ENCODE results near the gene RRM2. TPM values are rescaled to one million over a fixed set of nuclear protein-coding genes. Genes with fewer than 3 reads are reported as not detected.

Gene RRM2
- total RNA-seq, 4 donors from 2014 or later, result 6.7 to 139 (median 20.5) TPM

- Histone ChIP-seq H3K4me3 (no peak overlapping the region), H3K27ac (no peak overlapping the region), H3K9me3 (no peaks in the 10 kb centered on the region), H3K36me3 (no peaks in the 10 kb centered on the region), H3K27me3 (peaks cover 0 to 23% of the 10 kb centered on the region in 2 donors), H3K4me1 (peaks cover 0 to 23% (median 11%) of the 10 kb centered on the region in 4 donors)
- DNase-seq, result no peak
- no peak for TF ChIP-seq POLR2A (IDR thresholded peaks at IDR 0.05)
- no peak for TF ChIP-seq CTCF (IDR thresholded peaks at IDR 0.05)
Measured at GRCh38 chr2:10083046-10083445, 39.5 kb upstream of the RRM2 start.

GRCh38 chr2:10083692-10084211 lies 38.8 kb upstream of the RRM2 start:
- no peak for DNase-seq
- H3K27me3 ChIP-seq, result peaks cover 0 to 21% of the 10 kb centered on the region in 2 donors

DNA sequence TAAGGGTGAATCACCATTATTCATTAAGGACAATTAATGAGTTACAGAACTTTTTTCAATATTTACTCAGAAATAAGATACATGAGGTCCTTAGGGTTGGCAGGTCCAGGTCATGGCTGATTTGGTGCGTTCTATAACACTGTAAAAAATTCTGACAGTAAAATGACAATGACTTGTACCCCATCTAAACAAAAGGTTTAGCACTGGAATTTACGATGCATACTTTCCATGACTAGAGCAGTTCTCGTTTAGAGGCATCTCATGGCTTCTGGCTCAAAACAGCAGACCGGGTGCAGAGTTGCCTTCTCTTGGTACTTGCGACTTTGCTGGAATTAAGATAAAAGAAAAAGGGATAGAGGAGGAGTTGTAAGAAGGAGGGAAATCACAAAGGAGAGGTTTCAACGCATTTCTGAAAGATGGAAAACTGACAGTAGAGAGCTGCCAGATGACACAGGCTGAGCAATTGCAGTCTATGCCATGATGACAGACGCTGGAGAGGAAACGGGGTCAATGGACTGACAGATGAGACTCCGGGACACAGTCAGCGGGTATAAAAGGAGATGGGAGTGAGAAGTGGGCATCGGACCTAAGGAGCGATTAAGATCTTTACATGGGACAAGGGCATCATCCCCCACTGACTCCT lies 38.2 kb upstream of the RRM2 start:
- Histone ChIP-seq H3K27ac (no peak overlapping the region), H3K27me3 (peaks cover 0 to 16% of the 10 kb centered on the region in 2 donors), H3K4me3 (no peak overlapping the region), H3K9me3 (no peaks in the 10 kb centered on the region), H3K4me1 (peaks cover 0 to 21% (median 6%) of the 10 kb centered on the region in 4 donors), H3K36me3 (no peaks in the 10 kb centered on the region)
- no peak for DNase-seq
- TF ChIP-seq POLR2A (IDR thresholded peaks at IDR 0.05) (no peak), CTCF (IDR thresholded peaks at IDR 0.05) (no peak)

More at GRCh38 chr2:10083692-10084211, 38.8 kb upstream of the RRM2 start:
- Histone ChIP-seq H3K9me3 (no peaks in the 10 kb centered on the region), H3K4me1 (peaks cover 0 to 22% (median 9%) of the 10 kb centered on the region in 4 donors), H3K4me3 (no peak overlapping the region), H3K36me3 (no peaks in the 10 kb centered on the region), H3K27ac (no peak overlapping the region)
- TF ChIP-seq POLR2A (IDR thresholded peaks at IDR 0.05) (no peak), CTCF (IDR thresholded peaks at IDR 0.05) (no peak)

GRCh38 chr2:10085043-10085667 lies 37.4 kb upstream of the RRM2 start:
- DNase-seq, result no peak
- Histone ChIP-seq H3K4me3 (no peak overlapping the region), H3K27ac (no peak overlapping the region), H3K9me3 (no peaks in the 10 kb centered on the region), H3K27me3 (peaks cover 0 to 14% of the 10 kb centered on the region in 2 donors), H3K36me3 (no peaks in the 10 kb centered on the region), H3K4me1 (peaks cover 0 to 13% (median 4%) of the 10 kb centered on the region in 4 donors)
- TF ChIP-seq POLR2A (IDR thresholded peaks at IDR 0.05) (no peak), CTCF (IDR thresholded peaks at IDR 0.05) (no peak)

DNA sequence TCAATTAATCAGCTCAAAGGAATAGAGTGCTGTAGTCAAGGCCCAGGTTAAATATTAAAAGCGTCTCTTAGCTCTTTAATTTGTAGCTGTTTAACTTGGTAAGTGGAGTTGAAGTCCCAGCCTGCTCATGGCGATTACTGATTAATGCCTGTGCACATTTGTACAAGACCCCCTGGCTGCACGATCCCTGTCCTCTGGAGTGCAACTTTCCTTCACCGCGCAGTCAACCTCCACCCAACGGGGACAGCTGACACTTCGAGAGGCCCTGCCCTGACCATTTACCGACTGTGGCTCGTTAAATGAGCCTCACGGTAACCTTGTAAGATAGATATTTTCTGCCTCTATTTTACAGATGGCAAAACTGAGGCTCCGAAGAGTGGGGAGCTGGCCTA lies 36.9 kb upstream of the RRM2 start:
- DNase-seq, result no peak

More for the DNA sequence above, 36.9 kb upstream of the RRM2 start:
- Histone ChIP-seq H3K36me3 (no peaks in the 10 kb centered on the region), H3K9me3 (no peaks in the 10 kb centered on the region), H3K4me3 (no peak overlapping the region), H3K27me3 (peaks cover 0 to 9% of the 10 kb centered on the region in 2 donors), H3K4me1 (peaks cover 0 to 8% (median 2%) of the 10 kb centered on the region in 4 donors), H3K27ac (no peak overlapping the region)
- TF ChIP-seq POLR2A (IDR thresholded peaks at IDR 0.05) (no peak), CTCF (IDR thresholded peaks at IDR 0.05) (no peak)
